GM18526 (cell line): Measurements from ENCODE around the gene ZNF554.

ENCODE experiments used
- POLR2A ChIP-seq: IDR thresholded peaks from 3 replicates; pipeline ENCODE4 v1.6.1; 2011; ENCODE audit not compliant: insufficient read length; ENCODE audit errors: extremely low read depth

ZNF554 gene

GRCh38 chr19:2800506-2800905, 19.2 kb upstream of the ZNF554 start:
- no peak for TF ChIP-seq POLR2A

DNA sequence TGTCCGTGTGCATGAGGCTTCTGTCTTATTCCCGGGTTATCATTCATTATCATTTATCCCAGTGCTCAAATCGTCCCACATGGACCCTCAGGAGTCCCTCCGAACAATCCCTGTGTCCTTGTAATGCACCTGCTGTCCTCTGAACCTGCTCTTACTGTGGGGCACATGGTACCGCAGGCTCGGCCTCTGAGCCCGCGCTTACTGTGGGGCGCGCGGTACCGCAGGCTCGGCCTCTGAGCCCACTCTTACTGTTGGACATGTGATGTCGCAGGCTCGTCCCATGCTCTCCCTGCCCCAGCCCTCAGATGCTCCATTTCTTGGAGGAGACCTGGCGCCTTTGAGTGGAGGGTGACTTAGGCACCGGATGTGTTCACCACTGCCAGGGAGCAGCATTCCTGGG, 16.8 kb upstream of the ZNF554 start:
- no peak for TF ChIP-seq POLR2A

DNA sequence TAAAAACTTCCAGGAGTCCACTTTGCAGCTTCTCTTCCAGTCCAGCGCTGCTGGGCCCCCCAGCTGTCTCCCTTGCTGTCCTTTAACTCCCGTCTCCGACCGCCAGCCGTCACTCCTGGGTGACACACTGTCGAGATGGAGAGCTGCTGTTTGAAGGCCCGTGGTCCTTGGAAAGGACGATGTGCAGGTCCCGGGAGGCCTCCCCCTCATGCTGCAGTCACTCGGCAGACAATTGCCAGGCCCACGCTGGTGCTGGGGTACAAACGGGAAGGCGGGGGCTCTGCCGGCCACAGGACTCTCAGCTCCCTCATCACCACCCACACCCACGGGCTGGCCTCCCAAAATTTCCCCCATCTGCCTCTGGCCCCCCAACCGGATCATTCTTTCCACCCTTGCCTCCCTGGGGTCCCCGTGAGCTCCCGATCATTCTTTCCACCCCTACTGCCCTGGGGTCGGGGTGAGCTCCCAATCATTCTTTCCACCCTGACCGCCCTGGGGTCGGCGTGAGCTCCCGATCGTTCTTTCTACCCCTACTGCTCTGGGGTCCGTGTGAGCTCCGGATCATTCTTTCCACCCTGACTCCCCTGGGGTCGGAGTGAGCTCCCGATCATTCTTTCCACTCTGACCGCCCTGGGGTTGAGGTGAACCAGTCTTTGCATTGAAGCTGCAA, 16.0 kb upstream of the ZNF554 start:
- no peak for TF ChIP-seq POLR2A

DNA sequence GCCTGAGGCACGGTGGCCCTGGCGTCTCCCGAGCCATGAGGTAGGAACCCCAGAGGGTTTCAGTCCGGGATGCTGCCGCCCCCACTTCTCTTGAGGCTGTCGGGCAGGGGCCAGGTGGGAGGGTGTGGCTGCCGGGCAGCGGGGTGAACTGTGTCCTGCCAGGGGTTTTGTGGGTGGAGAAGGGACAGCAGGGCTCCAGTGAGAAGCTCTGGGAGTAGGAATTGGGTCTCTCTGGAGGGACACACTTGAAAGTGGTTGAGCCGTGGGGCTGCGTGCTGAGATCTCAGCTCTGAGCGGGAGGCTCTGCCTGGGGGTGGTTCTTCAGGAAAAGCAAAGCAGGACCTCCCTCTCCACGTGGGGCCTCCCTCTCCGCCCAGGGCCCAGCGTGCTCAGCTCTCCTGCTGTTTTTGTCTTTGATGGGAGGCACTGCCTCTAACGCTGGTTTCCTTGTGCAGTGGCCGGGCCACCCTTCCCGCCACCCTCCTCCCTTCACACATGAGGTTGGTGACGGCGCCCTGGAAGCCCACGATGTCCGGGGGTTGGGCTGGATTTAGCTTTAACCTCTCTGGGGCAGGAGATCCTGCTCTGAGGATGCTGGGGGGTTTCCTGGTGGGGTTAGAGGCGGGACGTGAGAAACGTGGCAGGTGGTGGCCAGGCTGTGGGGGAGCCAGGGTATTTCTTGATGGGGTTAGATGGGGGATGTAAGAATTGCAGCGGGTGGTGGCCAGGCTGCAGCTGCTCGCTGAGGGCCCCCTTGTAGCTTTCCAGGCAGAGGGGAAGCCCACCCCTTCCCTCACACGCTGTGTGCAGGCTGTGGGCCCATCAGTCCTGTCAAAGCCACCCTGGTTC, 15.3 kb upstream of the ZNF554 start:
- no peak for TF ChIP-seq POLR2A

DNA sequence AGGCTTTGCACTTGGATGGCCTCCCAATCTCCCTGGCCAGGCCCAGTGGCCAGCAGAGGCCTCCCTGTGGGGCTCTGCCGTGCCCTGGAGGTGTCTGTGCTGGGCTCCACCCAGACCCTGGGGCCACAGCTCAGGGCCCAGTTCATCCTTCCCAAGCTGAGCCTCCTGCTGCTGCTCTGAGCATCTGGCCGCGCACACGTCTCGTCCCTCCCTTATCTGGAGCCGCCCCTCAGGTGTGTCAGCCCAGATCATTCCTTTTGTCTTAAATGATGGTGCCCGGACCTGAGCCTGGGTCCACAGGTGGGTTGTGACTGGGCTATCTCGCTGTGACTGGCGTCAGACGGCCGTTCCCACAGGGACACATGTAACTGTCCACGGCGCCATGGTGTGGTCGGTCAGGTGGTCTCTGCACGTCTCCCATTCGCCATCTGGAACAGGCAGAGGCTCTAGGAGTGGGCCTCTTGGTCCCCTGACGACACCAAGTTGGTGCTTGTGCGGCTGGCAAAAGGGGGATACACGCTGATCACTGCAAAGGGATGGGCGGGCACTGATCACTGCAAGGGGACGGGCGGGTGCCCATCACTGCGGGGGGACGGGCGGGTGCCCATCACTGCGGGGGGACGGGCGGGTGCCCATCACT, 14.3 kb upstream of the ZNF554 start:
- TF ChIP-seq POLR2A = no peak

GRCh38 chr19:2805991-2806649, 13.5 kb upstream of the ZNF554 start:
- no peak for TF ChIP-seq POLR2A

DNA sequence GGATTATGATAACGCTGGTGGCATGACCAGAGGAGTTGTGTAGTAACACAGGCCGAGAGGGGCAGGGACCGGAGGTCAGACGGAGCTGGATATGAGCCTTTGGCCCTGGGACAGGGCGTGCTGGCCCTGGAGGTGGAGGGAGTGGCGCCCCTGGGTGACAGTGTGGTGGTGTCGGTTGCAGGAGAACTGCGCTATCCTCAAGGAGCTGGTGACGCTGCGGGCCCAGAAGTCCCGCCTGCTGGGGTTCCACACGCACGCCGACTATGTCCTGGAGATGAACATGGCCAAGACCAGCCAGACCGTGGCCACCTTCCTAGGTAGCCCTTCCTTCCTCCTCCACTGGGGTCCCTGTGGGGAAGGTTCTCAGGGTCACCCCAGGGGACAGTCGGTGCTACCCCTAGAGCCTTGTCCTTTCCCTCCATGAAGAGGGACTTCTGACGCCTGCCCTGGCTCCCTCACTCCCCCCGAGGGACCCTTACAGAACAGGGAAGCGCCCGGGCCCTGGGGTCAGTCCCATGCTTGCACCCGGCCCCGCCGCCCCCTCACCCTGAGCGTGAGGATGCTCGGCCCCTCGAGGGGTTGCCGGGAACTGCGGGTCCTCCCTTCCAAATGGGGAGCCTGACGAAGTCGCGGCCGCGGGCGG, 12.8 kb upstream of the ZNF554 start:
- no peak for TF ChIP-seq POLR2A

- no peak for TF ChIP-seq POLR2A
These were observed 12.1 kb upstream of the ZNF554 start for GRCh38 chr19:2807379-2808128.

GRCh38 chr19:2808129-2808941, 11.3 kb upstream of the ZNF554 start:
- no peak for TF ChIP-seq POLR2A

DNA sequence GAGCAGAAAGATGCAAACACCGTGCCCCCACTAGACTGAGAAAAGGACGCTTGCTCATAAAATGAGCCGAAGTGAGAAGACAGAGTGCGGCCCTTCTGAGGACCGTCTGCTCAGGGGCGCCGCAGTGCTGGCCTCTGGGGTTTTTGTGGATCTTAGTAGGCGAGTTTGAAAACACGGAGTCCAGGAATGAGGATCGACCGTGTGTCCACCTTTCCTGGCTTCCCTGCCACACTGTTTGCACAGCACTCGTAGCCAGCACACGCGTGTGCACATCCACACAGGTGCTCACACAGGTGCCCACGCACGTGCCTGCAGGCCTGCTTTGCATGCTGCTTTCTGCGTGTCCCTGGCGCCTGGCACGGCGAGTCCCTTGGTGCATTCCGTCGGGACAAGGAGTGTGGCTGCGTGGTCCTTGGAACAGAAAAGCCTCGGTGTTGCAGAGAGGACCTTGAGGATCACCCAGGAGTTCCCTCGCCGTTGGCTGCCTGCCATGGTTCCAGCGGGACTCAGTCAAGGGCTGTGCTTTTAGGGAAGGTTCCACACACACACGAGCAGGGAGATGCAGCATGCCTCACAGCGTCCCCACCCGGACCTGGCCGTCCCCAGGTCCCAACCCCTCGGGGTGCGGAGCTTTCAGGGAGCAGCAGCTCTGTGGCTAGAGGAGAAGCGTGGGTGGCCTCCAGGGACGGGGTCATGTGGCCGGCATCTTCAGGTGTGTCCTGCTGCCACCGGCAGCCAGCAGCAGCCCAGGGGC, 10.1 kb upstream of the ZNF554 start:
- no peak for TF ChIP-seq POLR2A

- no peak for TF ChIP-seq POLR2A
These were observed 9.3 kb upstream of the ZNF554 start for GRCh38 chr19:2810141-2811091.

- TF ChIP-seq POLR2A = no peak
These were observed 8.4 kb upstream of the ZNF554 start for GRCh38 chr19:2811221-2811722.
